H1 (cell line): ENCODE measurements around the gene C16orf87. TPM values are rescaled to one million over a fixed set of nuclear protein-coding genes. Genes with fewer than 3 reads are reported as not detected.

Experiments used
- CTCF ChIA-PET: fragments of 300-600 bp; sonication (Branson Sonifier 250); formaldehyde crosslinking; loops from one replicate; lab custom pipeline; 2021; ENCODE audit not compliant: partially characterized antibody; lab: Charles Lee
- POLR2A ChIA-PET: fragments of 300-600 bp; sonication (Branson Sonifier 250); formaldehyde crosslinking; loops from one replicate; lab custom pipeline; 2021; ENCODE audit warnings: inconsistent platforms; ENCODE audit not compliant: partially characterized antibody; lab: Charles Lee
- DNase-seq, 2 experiments: peaks; one replicate each; pipeline versions ENCODE4 v3.0.0 to v3.0.0-alpha.2; 2010 to 2022; ENCODE audit warnings: low spot score in 2 of 2, low read depth in 1 of 2, mixed read lengths in 1 of 2
- FAIRE-seq: peaks from 2 replicates; lab custom pipeline; 2011; peaks lifted over from hg19 to GRCh38; lab: Jason Lieb, UNC
- H2AFZ ChIP-seq: 2 replicates; pipeline ENCODE4 v1.8.1; 2012; ENCODE audit warnings: low read length, inconsistent platforms
- H2AK5ac ChIP-seq: 2 replicates; pipeline ENCODE4 v1.6.1; 2013; ENCODE audit warnings: low read depth, low read length
- H2BK120ac ChIP-seq: replicated peaks from 2 replicates; pipeline ENCODE3; 2013; ENCODE audit warnings: low read depth, low read length, inconsistent platforms
- H2BK12ac ChIP-seq: 2 replicates; pipeline ENCODE4 v1.6.1; 2013; ENCODE audit warnings: low read depth, low read length
- H2BK15ac ChIP-seq: 2 replicates; pipeline ENCODE4 v1.6.1; 2013; ENCODE audit warnings: low read length
- H2BK20ac ChIP-seq: 2 replicates; pipeline ENCODE4 v1.6.1; 2013; ENCODE audit warnings: low read length
- H2BK5ac ChIP-seq: 2 replicates; pipeline ENCODE4 v1.6.1; 2013; ENCODE audit warnings: low read depth, low read length
- H3K14ac ChIP-seq: 2 replicates; pipeline ENCODE4 v1.6.1; 2013; ENCODE audit warnings: inconsistent platforms; ENCODE audit not compliant: insufficient read length
- H3K18ac ChIP-seq: 2 replicates; pipeline ENCODE4 v1.6.1; 2013; ENCODE audit warnings: low read length; ENCODE audit errors: extremely low read depth
- H3K23ac ChIP-seq: 2 replicates; pipeline ENCODE4 v1.6.1; 2013; ENCODE audit warnings: inconsistent platforms; ENCODE audit not compliant: insufficient read length
- H3K23me2 ChIP-seq: 2 replicates; pipeline ENCODE4 v1.6.1; 2013; ENCODE audit warnings: low read depth, low read length
- H3K27ac ChIP-seq: 2 replicates; pipeline ENCODE4 v1.6.1; 2011; ENCODE audit warnings: low read depth, low read length, inconsistent platforms
- H3K27me3 ChIP-seq, 4 experiments: replicated peaks in 1 of 4; 1 replicate in 1 of 4; 2 replicates in 3 of 4; pipeline versions ENCODE4 v1.6.1 to v1.8.1; 2011 to 2013; ENCODE audit warnings: low read length in 3 of 4, mild to moderate bottlenecking in 3 of 4, inconsistent platforms in 2 of 4, mixed read lengths in 2 of 4, moderate library complexity in 1 of 4; ENCODE audit not compliant: control insufficient read depth in 3 of 4, insufficient read depth in 3 of 4; ENCODE audit errors: extremely low read depth in 1 of 4
- H3K36me3 ChIP-seq, 4 experiments: 2 replicates each; pipeline versions ENCODE4 v1.6.1 to v1.8.1; 2011 to 2013; ENCODE audit warnings: mild to moderate bottlenecking in 4 of 4, low read length in 3 of 4, moderate library complexity in 2 of 4, control low read depth in 1 of 4, inconsistent platforms in 1 of 4; ENCODE audit not compliant: insufficient read depth in 4 of 4, control insufficient read depth in 2 of 4
- H3K4ac ChIP-seq: replicated peaks from 2 replicates; pipeline ENCODE3; 2013; ENCODE audit warnings: low read length, low read depth, mixed read lengths, inconsistent platforms; ENCODE audit not compliant: insufficient read length
- H3K4me1 ChIP-seq, 4 experiments: replicated peaks in 1 of 4; 1 replicate in 1 of 4; 2 replicates in 3 of 4; pipeline versions ENCODE4 v1.6.1 to v1.8.1; 2011 to 2013; ENCODE audit warnings: low read length in 3 of 4, inconsistent platforms in 2 of 4, mixed read lengths in 1 of 4; ENCODE audit not compliant: insufficient read depth in 4 of 4, control insufficient read depth in 3 of 4
- H3K4me2 ChIP-seq, 2 experiments: 2 replicates each; pipeline versions ENCODE4 v1.6.1 to v1.8.1; 2011 to 2013; ENCODE audit warnings: low read depth in 2 of 2, low read length in 2 of 2, control low read depth in 1 of 2, inconsistent platforms in 1 of 2, mild to moderate bottlenecking in 1 of 2; ENCODE audit not compliant: insufficient read depth in 1 of 2
- H3K4me3 ChIP-seq, 4 experiments: fragments of 200-600, 300-600 bp in 1 of 4; sonication (generic), shearing (Covaris generic), sonication (Bioruptor Twin) in 1 of 4; 2 replicates each; pipeline versions ENCODE4 v1.5.1 to v1.8.1; 2011 to 2016; ENCODE audit warnings: low read length in 4 of 4, low read depth in 3 of 4, control low read depth in 2 of 4, inconsistent platforms in 2 of 4, mild to moderate bottlenecking in 2 of 4, mixed read lengths in 1 of 4, moderate library complexity in 1 of 4; ENCODE audit not compliant: insufficient read depth in 2 of 4; ENCODE audit errors: extremely low read depth in 1 of 4
- H3K56ac ChIP-seq: replicated peaks from 2 replicates; pipeline ENCODE3; 2013; ENCODE audit warnings: low read depth, mild to moderate bottlenecking, mixed read lengths, low read length, inconsistent platforms; ENCODE audit not compliant: insufficient read length
- H3K79me1 ChIP-seq: 2 replicates; pipeline ENCODE4 v1.6.1; 2013; ENCODE audit warnings: low read depth, low read length, control low read depth
- H3K79me2 ChIP-seq, 2 experiments: 2 replicates each; pipeline versions ENCODE4 v1.6.1 to v1.8.1; 2012 to 2013; ENCODE audit warnings: low read length in 2 of 2, mild to moderate bottlenecking in 2 of 2, inconsistent platforms in 1 of 2; ENCODE audit not compliant: insufficient read depth in 2 of 2, control insufficient read depth in 1 of 2
- H3K9ac ChIP-seq, 4 experiments: replicated peaks in 1 of 4; 1 replicate in 1 of 4; 2 replicates in 3 of 4; pipeline versions ENCODE4 v1.6.1 to v1.8.1; 2011 to 2013; ENCODE audit warnings: low read depth in 3 of 4, low read length in 3 of 4, control low read depth in 2 of 4, mild to moderate bottlenecking in 2 of 4, moderate library complexity in 2 of 4, inconsistent platforms in 1 of 4; ENCODE audit errors: extremely low read depth in 1 of 4
- H3K9me3 ChIP-seq, 2 experiments: 2 replicates each; pipeline versions ENCODE4 v1.6.1 to v1.8.1; 2012 to 2013; ENCODE audit warnings: mild to moderate bottlenecking in 2 of 2, moderate library complexity in 2 of 2, control low read depth in 1 of 2, inconsistent platforms in 1 of 2, low read depth in 1 of 2, low read length in 1 of 2, mixed read lengths in 1 of 2; ENCODE audit not compliant: insufficient read depth in 2 of 2
- H4K20me1 ChIP-seq, 2 experiments: replicated peaks in 1 of 2; 2 replicates each; pipeline versions ENCODE3 to v1.8.1; 2011 to 2013; ENCODE audit warnings: inconsistent platforms in 2 of 2, low read length in 2 of 2, mild to moderate bottlenecking in 1 of 2; ENCODE audit not compliant: insufficient read depth in 2 of 2, control insufficient read depth in 1 of 2
- H4K5ac ChIP-seq: 2 replicates; pipeline ENCODE4 v1.6.1; 2013; ENCODE audit warnings: low read length, low read depth, mixed read lengths, inconsistent platforms; ENCODE audit not compliant: insufficient read length
- H4K8ac ChIP-seq: 2 replicates; pipeline ENCODE4 v1.8.0; 2013; ENCODE audit warnings: mild to moderate bottlenecking, moderate library complexity, low read length, inconsistent platforms; ENCODE audit not compliant: insufficient read depth; ENCODE audit errors: extremely low read depth
- H4K91ac ChIP-seq: replicated peaks from 2 replicates; pipeline ENCODE3; 2013; ENCODE audit warnings: low read length, mixed read lengths, inconsistent platforms; ENCODE audit not compliant: insufficient read length
- CREB1 ChIP-seq: IDR thresholded peaks from 2 replicates; pipeline ENCODE4 v1.6.1; 2012; ENCODE audit warnings: inconsistent platforms
- JUND ChIP-seq: IDR thresholded peaks from 2 replicates; pipeline ENCODE4 v1.6.1; 2011; ENCODE audit warnings: mild to moderate bottlenecking, improper control_type of control experiment, low read length
- POU5F1 ChIP-seq: IDR thresholded peaks from 2 replicates; pipeline ENCODE4 v1.6.1; 2011; ENCODE audit warnings: low read depth, mild to moderate bottlenecking, low read length, moderate library complexity
- RFX5 ChIP-seq: IDR thresholded peaks from 2 replicates; pipeline ENCODE4 v1.6.1; 2011; ENCODE audit warnings: low read depth, low read length, improper control_type of control experiment, borderline replicate concordance
- SIX5 ChIP-seq: IDR thresholded peaks from 2 replicates; pipeline ENCODE4 v1.6.1; 2011; ENCODE audit warnings: mild to moderate bottlenecking, low read depth, low read length
- TAF1 ChIP-seq: IDR thresholded peaks from 2 replicates; pipeline ENCODE4 v1.6.1; 2011; ENCODE audit warnings: mild to moderate bottlenecking, low read depth, low read length
- WGBS, 2 experiments: shearing (Covaris generic) in 1 of 2; methylation state at CpG; one replicate each; pipeline versions ENCODE4 v1.1.6 to v1.1.7; 2013 to 2015; ENCODE audit warnings: low lambda C conversion rate in 2 of 2, mixed read lengths in 2 of 2, inconsistent platforms in 1 of 2, low coverage in 1 of 2, missing lambda C conversion rate in 1 of 2; ENCODE audit not compliant: insufficient replicate concordance in 2 of 2, insufficient coverage in 1 of 2, insufficient read length in 1 of 2; ENCODE audit errors: extremely low coverage in 1 of 2, missing lambda C conversion rate in 1 of 2; 5-methylcytosine and 5-hydroxymethylcytosine counted together
- polyA plus RNA-seq, 7 experiments: library from polyadenylated mRNA; depleted of rRNA in 3 of 7; stranded (reverse) in 5 of 7; unstranded in 2 of 7; fragments of >200 nt in 5 of 7; fragments of 200-250 nt in 2 of 7; gene quantifications; 1 replicate in 5 of 7; 2 replicates in 1 of 7; 4 replicates in 1 of 7; pipeline versions ENCODE4 v1.2.1 to v1.2.3, GENCODE V29; 2011 to 2013; ENCODE audit warnings: missing spikeins in 2 of 7, mixed read lengths in 2 of 7
- total RNA-seq: library from RNA; stranded (reverse); fragmentation: NEBNext Ultra II Directional; extraction: Animal tissue kit (Norgen Biotek cat#: 25700); gene quantifications from 2 replicates; pipeline ENCODE4 v1.2.1, GENCODE V29; 2021

Gene C16orf87
- total and polyA plus RNA-seq, 2 of the 8 experiments (the other 6 are each of a cell fraction or from before 2014, with no cell fraction given): 4.8 to 21.8 TPM

DNA sequence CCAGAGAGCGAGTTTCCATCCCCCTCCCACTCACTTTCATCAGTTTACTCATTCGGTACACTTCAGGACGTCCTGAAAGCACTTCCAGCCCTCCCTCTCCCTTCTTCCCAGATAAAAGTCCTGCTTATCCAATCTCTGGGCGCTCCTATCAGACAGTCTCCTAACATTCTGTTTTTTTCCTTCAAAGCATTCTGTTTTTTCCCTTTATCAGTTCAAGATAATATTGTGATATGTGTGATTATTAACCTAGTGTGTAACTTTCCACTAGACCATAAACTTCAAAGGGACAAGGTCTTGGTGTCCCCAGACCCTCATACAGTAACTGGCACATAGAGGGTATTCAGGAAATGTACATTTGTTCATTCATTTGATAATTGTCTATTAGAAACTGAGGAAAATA is 24.4 kb upstream of the C16orf87 start:
- Histone ChIP-seq H4K8ac (no peak overlapping the region), H2BK15ac (no peak overlapping the region), H2BK5ac (no peak overlapping the region), H3K56ac (no peak overlapping the region), H3K14ac (no peak overlapping the region), H3K4me2 (no peak overlapping the region), H3K18ac (no peak overlapping the region), H3K23ac (no peak overlapping the region), H4K20me1 (no peaks in the 10 kb centered on the region), H4K5ac (no peak overlapping the region), H2AK5ac (no peak overlapping the region), H3K4me3 (no peak overlapping the region), H3K79me2 (no peaks in the 10 kb centered on the region; a peak in 1 of 4 replicates), H3K9me3 (no peaks in the 10 kb centered on the region), H4K91ac (no peak overlapping the region), H2BK120ac (no peak overlapping the region), H3K4me1 (peaks cover 0 to 4% (median 0%) of the 10 kb centered on the region in 4 experiments; a peak in 4 of 7 replicates), H2BK20ac (no peak overlapping the region), H3K4ac (no peak overlapping the region), H2BK12ac (no peak overlapping the region), H3K27ac (no peak overlapping the region), H3K23me2 (no peaks in the 10 kb centered on the region), H3K36me3 (no peaks in the 10 kb centered on the region), H3K27me3 (no peaks in the 10 kb centered on the region), H3K79me1 (no peaks in the 10 kb centered on the region), H2AFZ (no peak overlapping the region), H3K9ac (no peak overlapping the region)
- 86% methylated on average over 4 of the region's 4 CpGs; no CpG with 5 or more reads in 1 of the 2 experiments for WGBS, 2 experiments
- DNase-seq (no peak), FAIRE-seq (no peak)
- CTCF ChIA-PET: interaction anchor here (0.8 to 5.2 kb wide), 6 partner anchors 27 to 73 kb away, joined by 4 to 124 read pairs (median 31); no protein-coding TSS in a partner anchor
- TF ChIP-seq RFX5 (no peak), TAF1 (no peak), JUND (no peak), POU5F1 (no peak), CREB1 (no peak), SIX5 (no peak)
- POLR2A ChIA-PET: interaction anchor here (1.8 to 2.2 kb wide), 2 partner anchors 29 to 52 kb away, joined by 15 to 18 read pairs; partner anchors contain the start of gene GPT2
